ENCODE data around the gene LIPG. TPM values are rescaled to one million over a fixed set of nuclear protein-coding genes. Genes with fewer than 3 reads are reported as not detected.
A peak's percentile ranks its signal among the peaks of the same experiment; 100 is the strongest.
"Not testable (repeated sequence)": the region's sequence is repeated elsewhere in the genome, so short reads cannot be mapped to it uniquely, and the experiment has no call there.

Gene LIPG
- total RNA-seq, 4 donors from 2014 or later: 230 to 981 (median 515) TPM

DNA sequence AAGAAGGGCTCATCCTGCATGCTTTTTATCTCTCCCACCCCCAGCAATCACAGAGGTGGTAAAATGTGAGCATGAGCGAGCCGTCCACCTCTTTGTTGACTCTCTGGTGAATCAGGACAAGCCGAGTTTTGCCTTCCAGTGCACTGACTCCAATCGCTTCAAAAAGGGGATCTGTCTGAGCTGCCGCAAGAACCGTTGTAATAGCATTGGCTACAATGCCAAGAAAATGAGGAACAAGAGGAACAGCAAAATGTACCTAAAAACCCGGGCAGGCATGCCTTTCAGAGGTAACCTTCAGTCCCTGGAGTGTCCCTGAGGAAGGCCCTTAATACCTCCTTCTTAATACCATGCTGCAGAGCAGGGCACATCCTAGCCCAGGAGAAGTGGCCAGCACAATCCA is 19.5 kb downstream of the LIPG start:
- no peaks in the 10 kb centered on the region for H3K9me3 ChIP-seq
- intact Hi-C loops (cut with DNase I): loop anchor here (10.0 kb wide), 1 partner anchor 53 kb away; no protein-coding TSS in a partner anchor
- peak overlapping the region in 2 of 3 donors; percentile 11 to 13 for H3K27ac ChIP-seq
- H3K36me3 ChIP-seq: peaks cover 32 to 59% of the 10 kb centered on the region in 2 donors
- TF ChIP-seq POLR2A (IDR thresholded peaks at IDR 0.05) (peak in 1 of 2 donors; percentile 2), CTCF (IDR thresholded peaks at IDR 0.05) (no peak)
- no peak overlapping the region for H3K4me3 ChIP-seq (replicated peaks in 1 of 3)
- WGBS, 2 donors: 65 to 80% methylated on average over 7 of the region's 7 CpGs
- no peaks in the 10 kb centered on the region for H3K27me3 ChIP-seq
- no peak for DNase-seq
- peaks cover 32 to 39% of the 10 kb centered on the region in 2 donors for H3K4me1 ChIP-seq

DNA sequence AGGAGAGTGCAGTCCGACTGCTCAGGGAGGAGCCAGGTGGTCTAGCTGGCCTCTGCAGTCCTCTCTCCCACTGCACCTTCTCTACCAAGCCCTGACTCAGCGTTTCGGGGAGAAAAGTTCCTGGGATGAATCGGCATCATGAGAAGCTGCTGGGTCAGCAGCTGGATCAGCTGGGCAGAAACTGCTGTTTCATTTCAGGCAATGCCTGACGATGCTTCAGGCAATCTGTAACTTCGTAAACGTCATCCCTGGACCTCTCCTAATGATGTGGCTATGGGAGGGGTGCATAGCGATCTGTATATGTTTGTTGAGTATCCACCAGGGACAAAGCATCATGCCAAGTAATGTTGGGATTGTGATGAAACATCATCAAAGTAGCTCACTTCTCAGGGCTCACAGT is 20.7 kb downstream of the LIPG start:
- 82 to 91% methylated on average over 8 of the region's 8 CpGs for WGBS, 2 donors
- H3K9me3 ChIP-seq: no peaks in the 10 kb centered on the region

DNA sequence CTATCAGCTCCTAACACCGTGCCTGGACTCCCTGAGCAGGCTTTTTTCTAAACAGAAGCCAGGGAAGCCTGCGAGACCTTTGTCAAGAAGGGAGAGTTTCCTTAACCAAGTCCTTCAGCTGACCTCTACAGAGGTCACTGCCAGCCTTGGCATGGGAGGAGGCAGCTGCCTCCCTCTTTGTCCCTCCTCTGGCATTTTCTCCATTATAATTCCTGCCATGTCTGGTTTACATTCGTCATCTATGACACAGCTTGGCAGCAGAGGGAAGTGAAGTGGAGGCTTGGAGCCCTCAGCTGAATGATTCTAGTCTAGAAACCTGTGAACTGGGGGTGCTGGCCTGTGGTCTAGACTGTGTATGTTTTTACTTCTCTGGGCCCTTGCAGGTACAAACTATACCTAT is 22.5 kb downstream of the LIPG start:
- 44 to 46% methylated on average over 3 of the region's 3 CpGs for WGBS, 2 donors
- intact Hi-C loops (cut with DNase I): loop anchor here (10.0 kb wide), 1 partner anchor 50 kb away; no protein-coding TSS in a partner anchor
- TF ChIP-seq CTCF (IDR thresholded peaks at IDR 0.05): no peak
- no peak for TF ChIP-seq POLR2A (IDR thresholded peaks at IDR 0.05)
- H3K27ac ChIP-seq: peak overlapping the region; percentile 56 to 87 (median 63)
- peaks cover 42 to 54% of the 10 kb centered on the region in 2 donors for H3K4me1 ChIP-seq
- peaks cover 53 to 78% of the 10 kb centered on the region in 2 donors for H3K36me3 ChIP-seq
- peak; percentile 60 to 71 for DNase-seq
- no peaks in the 10 kb centered on the region for H3K27me3 ChIP-seq
- no peaks in the 10 kb centered on the region for H3K9me3 ChIP-seq
- H3K4me3 ChIP-seq (replicated peaks in 1 of 3): no peak overlapping the region

More for the DNA sequence above, 20.7 kb downstream of the LIPG start:
- Histone ChIP-seq H3K36me3 (peaks cover 38 to 65% of the 10 kb centered on the region in 2 donors), H3K27ac (peak overlapping the region in 1 of 3 donors; percentile 87), H3K4me3 (replicated peaks in 1 of 3) (no peak overlapping the region), H3K4me1 (peaks cover 38 to 49% of the 10 kb centered on the region in 2 donors), H3K27me3 (no peaks in the 10 kb centered on the region)
- intact Hi-C loops (cut with DNase I): loop anchor here (10.0 kb wide), 1 partner anchor 52 kb away; no protein-coding TSS in a partner anchor
- peak in 1 of 2 donors; percentile 39 for DNase-seq
- no peak for TF ChIP-seq CTCF (IDR thresholded peaks at IDR 0.05)
- TF ChIP-seq POLR2A (IDR thresholded peaks at IDR 0.05): no peak

- intact Hi-C loops (cut with DNase I): loop anchor here (10.0 kb wide), 1 partner anchor 50 kb away; no protein-coding TSS in a partner anchor
- H3K27me3 ChIP-seq; H3K4me3 ChIP-seq (replicated peaks in 1 of 3); H3K9me3 ChIP-seq: not testable (repeated sequence)
- H3K27ac ChIP-seq: peak overlapping the region; percentile 63 to 87 (median 71)
- peaks cover 53 to 76% of the 10 kb centered on the region in 2 donors for H3K36me3 ChIP-seq
- peaks cover 42 to 54% of the 10 kb centered on the region in 2 donors for H3K4me1 ChIP-seq
- DNase-seq: peak; percentile 80 to 84
- 37 to 52% methylated on average over 4 of the region's 4 CpGs for WGBS, 2 donors
These were observed 23.1 kb downstream of the LIPG start for GRCh38 chr18:49584951-49585350.

GRCh38 chr18:49585781-49586663 is 24.2 kb downstream of the LIPG start:
- intact Hi-C loops (cut with DNase I): loop anchor here (10.0 kb wide), 1 partner anchor 49 kb away; no protein-coding TSS in a partner anchor
- 90 to 92% methylated on average over 9 of the region's 9 CpGs for WGBS, 2 donors
- H3K9me3 ChIP-seq: no peaks in the 10 kb centered on the region
- H3K4me1 ChIP-seq: peaks cover 42 to 54% of the 10 kb centered on the region in 2 donors
- TF ChIP-seq CTCF (IDR thresholded peaks at IDR 0.05) (no peak), POLR2A (IDR thresholded peaks at IDR 0.05) (no peak)
- no peak overlapping the region for H3K4me3 ChIP-seq (replicated peaks in 1 of 3)
- no peaks in the 10 kb centered on the region for H3K27me3 ChIP-seq
- no peak for DNase-seq
- peak overlapping the region; percentile 63 to 87 (median 71) for H3K27ac ChIP-seq
- peaks cover 57 to 75% of the 10 kb centered on the region in 2 donors for H3K36me3 ChIP-seq
